OCI-LY1 (cell line): ENCODE results near the gene ANO8.

Source experiments
- H2AFZ ChIP-seq: fragments of 200-600 bp; sonication (generic), shearing (Covaris generic); 2 replicates; pipeline ENCODE4 v1.6.0; 2014; ENCODE audit warnings: antibody characterized with exemption, mild to moderate bottlenecking, low read length
- H3F3A ChIP-seq: fragments of 200-600 bp; sonication (generic), shearing (Covaris generic); 2 replicates; pipeline ENCODE4 v1.6.0; 2014; ENCODE audit warnings: mild to moderate bottlenecking, antibody characterized with exemption, low read length, moderate library complexity; ENCODE audit not compliant: insufficient read depth
- H3K27ac ChIP-seq: fragments of 200-600 bp; sonication (generic); 2 replicates; pipeline ENCODE4 v1.5.1; 2014; ENCODE audit warnings: low read length, mixed run types, mild to moderate bottlenecking, low read depth; ENCODE audit not compliant: poor library complexity, severe bottlenecking
- H3K27me3 ChIP-seq: fragments of 200-600 bp; sonication (generic); 2 replicates; pipeline ENCODE4 v1.6.0; 2014; ENCODE audit warnings: antibody characterized with exemption, mild to moderate bottlenecking, low read length, moderate library complexity; ENCODE audit not compliant: insufficient read depth
- H3K36me3 ChIP-seq: fragments of 200-600 bp; sonication (generic); 2 replicates; pipeline ENCODE4 v1.6.1; 2014; ENCODE audit warnings: mild to moderate bottlenecking, antibody characterized with exemption, low read length, moderate library complexity, mixed read lengths; ENCODE audit not compliant: insufficient read depth
- H3K4me1 ChIP-seq: fragments of 200-600 bp; sonication (generic); 2 replicates; pipeline ENCODE4 v1.5.1; 2014; ENCODE audit warnings: mild to moderate bottlenecking, low read length, moderate library complexity; ENCODE audit not compliant: insufficient read depth, severe bottlenecking
- H3K4me2 ChIP-seq: fragments of 200-600 bp; sonication (generic), shearing (Covaris generic); 2 replicates; pipeline ENCODE4 v1.6.1; 2014; ENCODE audit warnings: low read length
- H3K4me3 ChIP-seq: fragments of 200-600 bp; sonication (generic); 2 replicates; pipeline ENCODE4 v1.5.1; 2014; ENCODE audit warnings: low read length, low read depth, mild to moderate bottlenecking, mixed read lengths; ENCODE audit not compliant: poor library complexity, severe bottlenecking
- H3K79me2 ChIP-seq: fragments of 200-600 bp; shearing (Covaris generic); 2 replicates; pipeline ENCODE4 v1.6.1; 2016; ENCODE audit warnings: mixed run types, low read length, mixed read lengths; ENCODE audit not compliant: insufficient read depth
- H3K9ac ChIP-seq: fragments of 200-600 bp; sonication (generic), shearing (Covaris generic); 2 replicates; pipeline ENCODE4 v1.6.1; 2014; ENCODE audit warnings: mild to moderate bottlenecking, low read length, mixed read lengths
- H3K9me2 ChIP-seq: fragments of 200-600 bp; sonication (generic), shearing (Covaris generic); 2 replicates; pipeline ENCODE4 v1.6.1; 2014; ENCODE audit warnings: low read depth, mild to moderate bottlenecking, low read length, mixed read lengths
- H3K9me3 ChIP-seq: fragments of 200-600 bp; shearing (Covaris generic); 2 replicates; pipeline ENCODE4 v1.6.1; 2014; ENCODE audit warnings: low read length, mixed read lengths
- H4K20me1 ChIP-seq: fragments of 200-600 bp; sonication (generic), shearing (Covaris generic); 2 replicates; pipeline ENCODE4 v1.6.0; 2016; ENCODE audit warnings: mild to moderate bottlenecking, low read length; ENCODE audit not compliant: insufficient read depth
- CTCF ChIP-seq: fragments of 200-600 bp; sonication (generic), shearing (Covaris generic); IDR thresholded peaks from 2 replicates; pipeline ENCODE4 v1.5.1; 2017; ENCODE audit warnings: mild to moderate bottlenecking, antibody characterized with exemption, low read length, moderate library complexity, mixed read lengths
- EZH2 ChIP-seq: fragments of 200-600 bp; sonication (generic), shearing (Covaris generic); IDR thresholded peaks from 2 replicates; pipeline ENCODE4 v1.8.0; 2017; ENCODE audit warnings: borderline replicate concordance, mixed run types, mild to moderate bottlenecking, antibody characterized with exemption, low read length, moderate library complexity, mixed read lengths

ANO8 gene

GRCh38 chr19:17323964-17324332 lies 10.7 kb downstream of the ANO8 start:
- H3F3A ChIP-seq = peaks cover 3% of the 10 kb centered on the region; the same call in 1 of the 2 replicates

GRCh38 chr19:17323300-17323963 lies 11.2 kb downstream of the ANO8 start:
- Histone ChIP-seq H3K4me1 (peaks cover 6% of the 10 kb centered on the region), H3K9me2 (no peaks in the 10 kb centered on the region), H3F3A (peaks cover 3% of the 10 kb centered on the region; the same call in 1 of the 2 replicates), H3K4me3 (no peak overlapping the region), H3K27ac (no peak overlapping the region), H3K4me2 (no peak overlapping the region), H3K27me3 (no peaks in the 10 kb centered on the region), H3K79me2 (no peaks in the 10 kb centered on the region), H3K36me3 (peaks cover 41% of the 10 kb centered on the region), H2AFZ (no peak overlapping the region), H4K20me1 (no peaks in the 10 kb centered on the region), H3K9ac (no peak overlapping the region), H3K9me3 (no peaks in the 10 kb centered on the region)
- TF ChIP-seq CTCF = no peak
- no peak for TF ChIP-seq EZH2

More at GRCh38 chr19:17323964-17324332, 10.7 kb downstream of the ANO8 start:
- no peak overlapping the region for H3K27ac ChIP-seq
- no peak overlapping the region for H3K9ac ChIP-seq
- no peaks in the 10 kb centered on the region for H3K9me3 ChIP-seq
- H2AFZ ChIP-seq = no peak overlapping the region
- no peaks in the 10 kb centered on the region for H3K79me2 ChIP-seq
- peaks cover 6% of the 10 kb centered on the region for H3K4me1 ChIP-seq
- no peaks in the 10 kb centered on the region for H3K9me2 ChIP-seq
- no peak overlapping the region for H3K4me2 ChIP-seq
- H3K4me3 ChIP-seq = no peak overlapping the region
- no peaks in the 10 kb centered on the region; the same call in 1 of the 2 replicates for H3K27me3 ChIP-seq
- peaks cover 40% of the 10 kb centered on the region for H3K36me3 ChIP-seq
- H4K20me1 ChIP-seq = no peaks in the 10 kb centered on the region
- TF ChIP-seq EZH2 = no peak
- TF ChIP-seq CTCF = no peak

GRCh38 chr19:17322854-17323253 lies 11.8 kb downstream of the ANO8 start:
- Histone ChIP-seq H3K27me3 (no peaks in the 10 kb centered on the region), H3F3A (peaks cover 3% of the 10 kb centered on the region; the same call in 1 of the 2 replicates), H3K79me2 (no peaks in the 10 kb centered on the region), H3K9me2 (no peaks in the 10 kb centered on the region), H3K9me3 (no peaks in the 10 kb centered on the region), H3K27ac (no peak overlapping the region), H3K4me2 (no peak overlapping the region), H3K4me3 (no peak overlapping the region), H4K20me1 (no peaks in the 10 kb centered on the region), H2AFZ (no peak overlapping the region), H3K36me3 (peaks cover 41% of the 10 kb centered on the region), H3K4me1 (peaks cover under 1% of the 10 kb centered on the region), H3K9ac (no peak overlapping the region)
- TF ChIP-seq CTCF = no peak
- TF ChIP-seq EZH2 = no peak
